ENCODE measurements around the gene AGER. TPM values are rescaled to one million over a fixed set of nuclear protein-coding genes. Genes with fewer than 3 reads are reported as not detected.

Gene AGER
- total and polyA plus RNA-seq, 9 donors, result 3.7 to 17.1 (median 10.1) TPM

DNA sequence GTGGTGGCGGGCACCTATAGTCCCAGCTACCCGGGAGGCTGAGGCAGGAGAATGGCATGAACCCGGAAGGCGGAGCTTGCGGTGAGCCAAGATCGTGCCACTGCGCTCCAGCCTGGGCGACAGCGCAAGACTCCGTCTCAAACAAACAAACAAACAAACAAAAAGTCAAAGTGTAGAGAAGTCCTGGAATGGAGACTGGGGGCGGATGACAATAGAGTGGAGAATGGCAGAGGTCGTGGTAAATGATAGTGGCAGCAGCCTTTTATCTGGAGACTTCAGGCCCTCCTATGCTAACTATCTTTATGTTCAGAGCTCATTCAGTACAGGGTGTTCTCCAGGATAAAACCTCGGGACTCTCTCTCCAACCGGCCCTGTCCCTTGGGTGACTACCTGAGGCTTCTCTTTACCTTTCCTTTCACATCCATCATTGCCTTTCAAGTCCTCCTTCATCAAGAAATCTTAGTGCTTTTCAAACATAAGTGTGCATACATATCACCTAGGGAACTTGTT, 52.6 kb downstream of the AGER start:
- H3K36me3 ChIP-seq (ENCODE audit: control insufficient read depth, insufficient read depth, low read length), result peaks cover 6% of the 10 kb centered on the region
- DNase-seq, result no peak
- H3K9me3 ChIP-seq (replicated peaks; ENCODE audit: control insufficient read depth, low read depth, low read length), result no peaks in the 10 kb centered on the region
- H3K27ac ChIP-seq (ENCODE audit: low read length), result no peak overlapping the region
- H3K4me3 ChIP-seq (ENCODE audit: low read length), result no peak overlapping the region
- H3K4me1 ChIP-seq (ENCODE audit: control insufficient read depth, insufficient read depth, low read length), result peaks cover 26% of the 10 kb centered on the region
- H3K27me3 ChIP-seq (ENCODE audit: control insufficient read depth, insufficient read depth, low read length), result peaks cover 6% of the 10 kb centered on the region
- WGBS (ENCODE audit: insufficient coverage), result 64% methylated on average over 3 of the region's 14 CpGs

Other genes starting within 250 kb of the AGER start
- 1.6 TPM for gene CFB, start 238.2 kb downstream of the AGER start, total RNA-seq
- 1 to 10 TPM; 1.0 to 4.8 (median 2.0) TPM for gene CFB, start 238.2 kb downstream of the AGER start, polyA plus RNA-seq (ENCODE audit: insufficient read depth in 1 of 8, insufficient read length in 8 of 8, low replicate concordance in 1 of 8)
- gene NELFE, start 225.3 kb downstream of the AGER start, total RNA-seq, result 48.9 TPM
- gene NELFE, start 225.3 kb downstream of the AGER start, polyA plus RNA-seq (ENCODE audit: insufficient read depth in 1 of 8, insufficient read length in 8 of 8, low replicate concordance in 1 of 8), result 10 to 100 TPM; 64.7 to 72.6 (median 69.2) TPM
- 21.8 TPM for gene SKIC2, start 225.1 kb downstream of the AGER start, total RNA-seq
- 10 to 100 TPM; 27.0 to 34.1 (median 30.8) TPM for gene SKIC2, start 225.1 kb downstream of the AGER start, polyA plus RNA-seq (ENCODE audit: insufficient read depth in 1 of 8, insufficient read length in 8 of 8, low replicate concordance in 1 of 8)
- gene DXO, start 212.1 kb downstream of the AGER start, total RNA-seq, result 10.7 TPM
- gene DXO, start 212.1 kb downstream of the AGER start, polyA plus RNA-seq (ENCODE audit: insufficient read depth in 1 of 8, insufficient read length in 8 of 8, low replicate concordance in 1 of 8), result 10 to 100 TPM; 16.0 to 22.2 (median 17.4) TPM
- gene C4A, start 202.2 kb downstream of the AGER start, total RNA-seq, result 13.0 TPM
- 10 to 100 TPM in 6 of 8 donors, 1 to 10 TPM in 2; 6.6 to 20.4 (median 15.8) TPM for gene C4A, start 202.2 kb downstream of the AGER start, polyA plus RNA-seq (ENCODE audit: insufficient read depth in 1 of 8, insufficient read length in 8 of 8, low replicate concordance in 1 of 8)
- 15.6 TPM for gene C4B, start 169.5 kb downstream of the AGER start, total RNA-seq
- 10 to 100 TPM in 7 of 8 donors, 1 to 10 TPM in 1; 9.5 to 32.1 (median 24.1) TPM for gene C4B, start 169.5 kb downstream of the AGER start, polyA plus RNA-seq (ENCODE audit: insufficient read depth in 1 of 8, insufficient read length in 8 of 8, low replicate concordance in 1 of 8)
- 0.04 TPM for gene CYP21A2, start 145.8 kb downstream of the AGER start, total RNA-seq
- 1 to 10 TPM in 3 of 8 donors, under 1 TPM in 5; 0.20 to 1.9 (median 0.62) TPM for gene CYP21A2, start 145.8 kb downstream of the AGER start, polyA plus RNA-seq (ENCODE audit: insufficient read depth in 1 of 8, insufficient read length in 8 of 8, low replicate concordance in 1 of 8)
- gene TNXB, start 74.9 kb downstream of the AGER start, total RNA-seq, result 108 TPM
- 100 to 1,000 TPM in 7 of 8 donors, 10 to 100 TPM in 1; 100.0 to 207 (median 127) TPM for gene TNXB, start 74.9 kb downstream of the AGER start, polyA plus RNA-seq (ENCODE audit: insufficient read depth in 1 of 8, insufficient read length in 8 of 8, low replicate concordance in 1 of 8)
- gene ATF6B, start 56.0 kb downstream of the AGER start, total RNA-seq, result 11.7 TPM
- gene ATF6B, start 56.0 kb downstream of the AGER start, polyA plus RNA-seq (ENCODE audit: insufficient read depth in 1 of 8, insufficient read length in 8 of 8, low replicate concordance in 1 of 8), result 10 to 100 TPM; 38.3 to 53.3 (median 46.7) TPM
- gene FKBPL, start 54.0 kb downstream of the AGER start, total RNA-seq, result 4.5 TPM
- gene FKBPL, start 54.0 kb downstream of the AGER start, polyA plus RNA-seq (ENCODE audit: insufficient read depth in 1 of 8, insufficient read length in 8 of 8, low replicate concordance in 1 of 8), result 1 to 10 TPM; 4.0 to 6.0 (median 4.4) TPM
- gene PRRT1, start 32.3 kb downstream of the AGER start, total RNA-seq, result 0.18 TPM
- 1 to 10 TPM in 7 of 8 donors, under 1 TPM in 1; 0.71 to 2.3 (median 1.2) TPM for gene PRRT1, start 32.3 kb downstream of the AGER start, polyA plus RNA-seq (ENCODE audit: insufficient read depth in 1 of 8, insufficient read length in 8 of 8, low replicate concordance in 1 of 8)
- 15.3 TPM for gene PPT2, start 30.1 kb downstream of the AGER start, total RNA-seq
- gene PPT2, start 30.1 kb downstream of the AGER start, polyA plus RNA-seq (ENCODE audit: insufficient read depth in 1 of 8, insufficient read length in 8 of 8, low replicate concordance in 1 of 8), result 10 to 100 TPM; 23.7 to 35.7 (median 31.6) TPM
- 28.9 TPM for gene EGFL8, start 19.7 kb downstream of the AGER start, total RNA-seq
- gene EGFL8, start 19.7 kb downstream of the AGER start, polyA plus RNA-seq (ENCODE audit: insufficient read depth in 1 of 8, insufficient read length in 8 of 8, low replicate concordance in 1 of 8), result 10 to 100 TPM; 22.9 to 43.4 (median 27.7) TPM
- 32.3 TPM for gene AGPAT1, start 8.2 kb downstream of the AGER start, total RNA-seq
- 10 to 100 TPM; 55.4 to 71.7 (median 61.8) TPM for gene AGPAT1, start 8.2 kb downstream of the AGER start, polyA plus RNA-seq (ENCODE audit: insufficient read depth in 1 of 8, insufficient read length in 8 of 8, low replicate concordance in 1 of 8)
- gene RNF5, start 5.8 kb downstream of the AGER start, total RNA-seq, result 41.5 TPM
- gene RNF5, start 5.8 kb downstream of the AGER start, polyA plus RNA-seq (ENCODE audit: insufficient read depth in 1 of 8, insufficient read length in 8 of 8, low replicate concordance in 1 of 8), result 10 to 100 TPM; 46.9 to 57.5 (median 52.8) TPM
- 31.3 TPM for gene PBX2, start 5.9 kb upstream of the AGER start, total RNA-seq
- 100 to 1,000 TPM in 7 of 8 donors, 10 to 100 TPM in 1; 91.7 to 123 (median 113) TPM for gene PBX2, start 5.9 kb upstream of the AGER start, polyA plus RNA-seq (ENCODE audit: insufficient read depth in 1 of 8, insufficient read length in 8 of 8, low replicate concordance in 1 of 8)
- gene GPSM3, start 8.4 kb upstream of the AGER start, total RNA-seq, result 4.3 TPM
- 1 to 10 TPM; 6.1 to 9.8 (median 7.7) TPM for gene GPSM3, start 8.4 kb upstream of the AGER start, polyA plus RNA-seq (ENCODE audit: insufficient read depth in 1 of 8, insufficient read length in 8 of 8, low replicate concordance in 1 of 8)
- gene NOTCH4, start 39.8 kb upstream of the AGER start, total RNA-seq, result 14.0 TPM
- 10 to 100 TPM; 15.9 to 30.4 (median 23.2) TPM for gene NOTCH4, start 39.8 kb upstream of the AGER start, polyA plus RNA-seq (ENCODE audit: insufficient read depth in 1 of 8, insufficient read length in 8 of 8, low replicate concordance in 1 of 8)
- not detected for gene TSBP1, start 187.7 kb upstream of the AGER start, total RNA-seq
- under 1 TPM in 2 of 8 donors, not detected in 6; 0.07 to 0.09 TPM for gene TSBP1, start 187.7 kb upstream of the AGER start, polyA plus RNA-seq (ENCODE audit: insufficient read depth in 1 of 8, insufficient read length in 8 of 8, low replicate concordance in 1 of 8)
- not detected for gene BTNL2, start 222.9 kb upstream of the AGER start, total RNA-seq
- under 1 TPM; 0.14 to 0.70 (median 0.42) TPM for gene BTNL2, start 222.9 kb upstream of the AGER start, polyA plus RNA-seq (ENCODE audit: insufficient read depth in 1 of 8, insufficient read length in 8 of 8, low replicate concordance in 1 of 8)

Data from muscle of leg (tissue), 11 donors.